HepG2 (cell line): ENCODE data around the gene PSD4. TPM values are rescaled to one million over a fixed set of nuclear protein-coding genes. Genes with fewer than 3 reads are reported as not detected.

Source experiments
- ARNT ChIP-seq: fragments of 450-650 bp; IDR thresholded peaks from 2 replicates; pipeline ENCODE4 v1.6.1; 2017
- CSRNP1 ChIP-seq: sonication (generic); formaldehyde crosslinking; IDR thresholded peaks from 2 replicates; pipeline ENCODE4 v1.8.1; 2023; ENCODE audit warnings: mild to moderate bottlenecking, missing genetic modification reagents
- E2F5 ChIP-seq: sonication (generic); formaldehyde crosslinking; conservative IDR thresholded peaks from 2 replicates; pipeline ENCODE4 v1.4.0; 2020; ENCODE audit warnings: missing genetic modification reagents
- HOXA9 ChIP-seq: sonication (generic); formaldehyde crosslinking; IDR thresholded peaks from 2 replicates; pipeline ENCODE4 v1.8.1; 2022; ENCODE audit warnings: missing genetic modification reagents, mild to moderate bottlenecking, moderate library complexity, borderline replicate concordance
- MAZ ChIP-seq, 2 experiments: sonication (generic) in 1 of 2; formaldehyde crosslinking in 1 of 2; IDR thresholded peaks; 2 replicates each; pipeline versions ENCODE4 v1.5.0 to v1.6.1; 2012 to 2020; ENCODE audit warnings: low read depth in 2 of 2, mild to moderate bottlenecking in 2 of 2, borderline replicate concordance in 1 of 2, improper control_type of control experiment in 1 of 2, low read length in 1 of 2, missing genetic modification reagents in 1 of 2, moderate library complexity in 1 of 2
- MEIS2 ChIP-seq: sonication (generic); formaldehyde crosslinking; IDR thresholded peaks from 2 replicates; pipeline ENCODE4 v1.9.0; 2021; ENCODE audit warnings: mild to moderate bottlenecking, missing genetic modification reagents
- RBAK ChIP-seq: sonication (generic); formaldehyde crosslinking; IDR thresholded peaks from 2 replicates; pipeline ENCODE4 v1.5.1; 2020; ENCODE audit warnings: mild to moderate bottlenecking, missing genetic modification reagents
- SIN3A ChIP-seq: IDR thresholded peaks from 2 replicates; pipeline ENCODE4 v1.6.1; 2011; ENCODE audit warnings: low read depth, mild to moderate bottlenecking, control low read depth, low read length, borderline replicate concordance
- SMAD3 ChIP-seq: sonication (generic); formaldehyde crosslinking; IDR thresholded peaks from 2 replicates; pipeline ENCODE4 v1.4.0; 2020; ENCODE audit warnings: missing genetic modification reagents
- STAT6 ChIP-seq: sonication (generic); formaldehyde crosslinking; IDR thresholded peaks from 2 replicates; pipeline ENCODE4 v1.4.0; 2020; ENCODE audit warnings: missing genetic modification reagents, mild to moderate bottlenecking, borderline replicate concordance
- ZFP90 ChIP-seq: sonication (generic); formaldehyde crosslinking; IDR thresholded peaks from 2 replicates; pipeline ENCODE4 v1.8.0; 2022; ENCODE audit warnings: missing genetic modification reagents, mild to moderate bottlenecking, inconsistent platforms, borderline replicate concordance
- ZNF317 ChIP-seq: sonication (generic); formaldehyde crosslinking; IDR thresholded peaks from 2 replicates; pipeline ENCODE4 v1.5.0; 2020; ENCODE audit warnings: mild to moderate bottlenecking, missing genetic modification reagents
- ZNF350 ChIP-seq: sonication (generic); formaldehyde crosslinking; IDR thresholded peaks from 2 replicates; pipeline ENCODE4 v1.4.0; 2020; ENCODE audit warnings: mild to moderate bottlenecking, low read depth, missing genetic modification reagents, borderline replicate concordance
- ZNF501 ChIP-seq: sonication (generic); formaldehyde crosslinking; IDR thresholded peaks from 2 replicates; pipeline ENCODE4 v1.5.1; 2020; ENCODE audit warnings: mild to moderate bottlenecking, moderate library complexity, missing genetic modification reagents
- ZNF781 ChIP-seq: sonication (generic); formaldehyde crosslinking; IDR thresholded peaks from 2 replicates; pipeline ENCODE4 v1.5.1; 2020; ENCODE audit warnings: borderline replicate concordance, mild to moderate bottlenecking, missing genetic modification reagents; ENCODE audit errors: not compliant biosample characterization
- polyA plus RNA-seq, 8 experiments: library from polyadenylated mRNA; depleted of rRNA in 3 of 8; stranded (reverse) in 7 of 8; unstranded in 1 of 8; fragments of >200 nt; fragmentation: Illumina TruSeq in 4 of 8; extraction: Trizol in 4 of 8; gene quantifications; 2 replicates each; pipeline versions ENCODE4 v1.2.1 to v1.2.3, GENCODE V29; 2011 to 2016; ENCODE audit warnings: low read depth in 4 of 8, missing spikeins in 1 of 8, mixed read lengths in 1 of 8; ENCODE audit not compliant: insufficient read depth in 1 of 8
- total RNA-seq, 5 experiments: library from RNA; depleted of rRNA; stranded (reverse); fragments of >200 nt; fragmentation: Illumina TruSeq; extraction: Trizol; gene quantifications; 2 replicates each; pipeline ENCODE4 v1.2.3, GENCODE V29; 2016; ENCODE audit warnings: low read depth in 1 of 5
- TF ChIP-seq, protein P1 (sequence below): sonication (generic); formaldehyde crosslinking; IDR thresholded peaks from 2 replicates; pipeline ENCODE4 v1.4.0; 2020; ENCODE audit warnings: missing genetic modification reagents
- TF ChIP-seq, protein P2 (sequence below): sonication (generic); formaldehyde crosslinking; IDR thresholded peaks from 2 replicates; pipeline ENCODE4 v1.5.1; 2020; ENCODE audit warnings: missing genetic modification reagents, mild to moderate bottlenecking, borderline replicate concordance

PSD4 gene
- total and polyA plus RNA-seq, 2 of the 13 experiments (the other 11 are each of a cell fraction or from before 2014, with no cell fraction given): 5.8 to 9.4 TPM

- TF ChIP-seq, protein P1, sequence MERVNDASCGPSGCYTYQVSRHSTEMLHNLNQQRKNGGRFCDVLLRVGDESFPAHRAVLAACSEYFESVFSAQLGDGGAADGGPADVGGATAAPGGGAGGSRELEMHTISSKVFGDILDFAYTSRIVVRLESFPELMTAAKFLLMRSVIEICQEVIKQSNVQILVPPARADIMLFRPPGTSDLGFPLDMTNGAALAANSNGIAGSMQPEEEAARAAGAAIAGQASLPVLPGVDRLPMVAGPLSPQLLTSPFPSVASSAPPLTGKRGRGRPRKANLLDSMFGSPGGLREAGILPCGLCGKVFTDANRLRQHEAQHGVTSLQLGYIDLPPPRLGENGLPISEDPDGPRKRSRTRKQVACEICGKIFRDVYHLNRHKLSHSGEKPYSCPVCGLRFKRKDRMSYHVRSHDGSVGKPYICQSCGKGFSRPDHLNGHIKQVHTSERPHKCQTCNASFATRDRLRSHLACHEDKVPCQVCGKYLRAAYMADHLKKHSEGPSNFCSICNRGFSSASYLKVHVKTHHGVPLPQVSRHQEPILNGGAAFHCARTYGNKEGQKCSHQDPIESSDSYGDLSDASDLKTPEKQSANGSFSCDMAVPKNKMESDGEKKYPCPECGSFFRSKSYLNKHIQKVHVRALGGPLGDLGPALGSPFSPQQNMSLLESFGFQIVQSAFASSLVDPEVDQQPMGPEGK (CRISPR knock-in tag): peak; percentile 80
- TF ChIP-seq, protein P2, sequence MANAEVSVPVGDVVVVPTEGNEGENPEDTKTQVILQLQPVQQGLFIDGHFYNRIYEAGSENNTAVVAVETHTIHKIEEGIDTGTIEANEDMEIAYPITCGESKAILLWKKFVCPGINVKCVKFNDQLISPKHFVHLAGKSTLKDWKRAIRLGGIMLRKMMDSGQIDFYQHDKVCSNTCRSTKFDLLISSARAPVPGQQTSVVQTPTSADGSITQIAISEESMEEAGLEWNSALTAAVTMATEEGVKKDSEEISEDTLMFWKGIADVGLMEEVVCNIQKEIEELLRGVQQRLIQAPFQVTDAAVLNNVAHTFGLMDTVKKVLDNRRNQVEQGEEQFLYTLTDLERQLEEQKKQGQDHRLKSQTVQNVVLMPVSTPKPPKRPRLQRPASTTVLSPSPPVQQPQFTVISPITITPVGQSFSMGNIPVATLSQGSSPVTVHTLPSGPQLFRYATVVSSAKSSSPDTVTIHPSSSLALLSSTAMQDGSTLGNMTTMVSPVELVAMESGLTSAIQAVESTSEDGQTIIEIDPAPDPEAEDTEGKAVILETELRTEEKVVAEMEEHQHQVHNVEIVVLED (CRISPR knock-in tag): no peak
- no peak for TF ChIP-seq RBAK (CRISPR knock-in tag)
- TF ChIP-seq SIN3A: no peak; the same call in 1 of the 2 replicates
- no peak for TF ChIP-seq E2F5
- peak; percentile 54; the same call in 1 of the 2 replicates for TF ChIP-seq ZNF350 (CRISPR knock-in tag)
- no peak for TF ChIP-seq STAT6 (CRISPR knock-in tag)
- TF ChIP-seq MEIS2 (CRISPR knock-in tag): no peak; the same call in 1 of the 2 replicates
- 0 out of 2 replicates have a peak, but pooled peaks have one; percentile 34 for TF ChIP-seq MAZ (IDR thresholded peaks at IDR 0.05; ENCODE audit: borderline replicate concordance, low read depth, low read length)
- TF ChIP-seq MAZ (CRISPR knock-in tag; IDR thresholded peaks at IDR 0.05; ENCODE audit: low read depth): no peak
- peak; percentile 78 for TF ChIP-seq ZNF501 (CRISPR knock-in tag)
- peak; percentile 67; the same call in 1 of the 2 replicates for TF ChIP-seq SMAD3 (CRISPR knock-in tag)
- TF ChIP-seq ARNT: no peak
- TF ChIP-seq ZFP90 (CRISPR knock-in tag): peak; percentile 83; the same call in 1 of the 2 replicates
- no peak for TF ChIP-seq ZNF781 (CRISPR knock-in tag)
- TF ChIP-seq ZNF317 (CRISPR knock-in tag): peak; percentile 62; the same call in 1 of the 2 replicates
- TF ChIP-seq HOXA9: no peak
- no peak for TF ChIP-seq CSRNP1 (CRISPR knock-in tag)
These were observed 46.3 kb downstream of the PSD4 start (continued) for GRCh38 chr2:113219889-113220641.
